Measurements from ENCODE around the gene OR10R2. TPM values are rescaled to one million over a fixed set of nuclear protein-coding genes. Genes with fewer than 3 reads are reported as not detected.

OR10R2 gene
- total RNA-seq, 1 experiment from 2014 or later = not detected

GRCh38 chr1:158521666-158522058 lies 49.6 kb downstream of the OR10R2 start:
- DNase-seq (ENCODE audit: extremely low read depth, low read depth) = no peak

GRCh38 chr1:158527190-158527815 lies 55.3 kb downstream of the OR10R2 start:
- DNase-seq (ENCODE audit: extremely low read depth, low read depth) = no peak

Other genes with a start within 250 kb of the OR10R2 start
- not detected in 2 replicates for gene CD1A, start 217.8 kb upstream of the OR10R2 start, total RNA-seq (2014; rRNA removed; shearing (Covaris generic))
- gene CD1C, start 182.3 kb upstream of the OR10R2 start, total RNA-seq (2014; rRNA removed; shearing (Covaris generic)) = not detected in 2 replicates
- not detected in 2 replicates for gene CD1B, start 140.7 kb upstream of the OR10R2 start, total RNA-seq (2014; rRNA removed; shearing (Covaris generic))
- not detected in 2 replicates for gene CD1E, start 118.3 kb upstream of the OR10R2 start, total RNA-seq (2014; rRNA removed; shearing (Covaris generic))
- gene OR10T2, start 72.8 kb upstream of the OR10R2 start, total RNA-seq (2014; rRNA removed; shearing (Covaris generic)) = not detected in 2 replicates
- not detected in 2 replicates for gene OR10K2, start 46.0 kb upstream of the OR10R2 start, total RNA-seq (2014; rRNA removed; shearing (Covaris generic))
- gene OR10K1, start 10.4 kb upstream of the OR10R2 start, total RNA-seq (2014; rRNA removed; shearing (Covaris generic)) = not detected in 2 replicates
- not detected in 2 replicates for gene OR6Y1, start 82.2 kb downstream of the OR10R2 start, total RNA-seq (2014; rRNA removed; shearing (Covaris generic))
- gene OR6P1, start 98.4 kb downstream of the OR10R2 start, total RNA-seq (2014; rRNA removed; shearing (Covaris generic)) = not detected in 2 replicates
- not detected in 2 replicates for gene OR10X1, start 107.7 kb downstream of the OR10R2 start, total RNA-seq (2014; rRNA removed; shearing (Covaris generic))
- not detected in 2 replicates for gene OR10Z1, start 133.0 kb downstream of the OR10R2 start, total RNA-seq (2014; rRNA removed; shearing (Covaris generic))
- gene SPTA1, start 214.5 kb downstream of the OR10R2 start, total RNA-seq (2014; rRNA removed; shearing (Covaris generic)) = 0.20 and 1.1 TPM in 2 replicates
- not detected in 2 replicates for gene OR6K2, start 228.4 kb downstream of the OR10R2 start, total RNA-seq (2014; rRNA removed; shearing (Covaris generic))
- not detected in 2 replicates for gene OR6K3, start 248.5 kb downstream of the OR10R2 start, total RNA-seq (2014; rRNA removed; shearing (Covaris generic))

All from NCI-H460 (cell line).